Measurements from ENCODE around the gene DHTKD1. TPM values are rescaled to one million over a fixed set of nuclear protein-coding genes. Genes with fewer than 3 reads are reported as not detected.
"Not testable (repeated sequence)": the region's sequence is repeated elsewhere in the genome, so short reads cannot be mapped to it uniquely, and the experiment has no call there.

Gene DHTKD1
- total RNA-seq, 6 experiments from 2014 or later: 10.2 to 15.1 (median 12.7) TPM

DNA sequence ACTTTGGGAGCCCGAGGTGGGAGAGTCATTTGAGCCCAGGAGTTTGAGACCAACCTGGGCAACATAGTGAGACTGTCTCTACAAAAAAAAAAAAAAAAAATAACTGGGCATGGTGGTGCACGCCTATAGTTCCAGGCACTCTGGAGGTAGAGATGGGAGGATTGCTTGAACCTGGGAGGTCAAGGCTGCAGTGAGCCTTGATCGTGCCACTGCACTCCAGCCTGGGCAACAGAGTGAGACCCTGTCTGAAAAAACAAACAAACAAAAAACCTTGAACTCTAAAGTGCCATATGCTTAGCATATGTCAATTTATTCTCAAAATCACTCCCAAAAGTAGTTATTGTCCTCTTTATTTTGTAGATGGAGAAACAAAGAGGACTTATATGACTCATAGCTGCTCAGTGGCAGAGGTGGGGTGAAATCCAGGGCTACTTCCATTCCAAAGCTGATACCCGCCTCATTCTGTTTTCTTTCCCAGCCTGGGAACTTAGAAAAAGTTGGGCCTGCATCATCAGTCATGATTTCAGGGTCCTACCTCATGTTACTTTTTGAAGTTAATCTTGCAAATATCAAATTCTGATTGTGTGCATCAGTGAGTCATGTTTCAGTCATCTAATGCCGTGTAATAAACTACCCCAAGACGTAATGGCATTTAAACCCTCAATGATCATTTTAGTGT lies 13.3 kb downstream of the DHTKD1 start:
- Mint-ChIP-seq H3K27ac (peak overlapping the region; percentile 54), H3K9me3 (no peaks in the 10 kb centered on the region), H3K27me3 (ENCODE audit: insufficient read depth) (no peaks in the 10 kb centered on the region), H3K36me3 (ENCODE audit: low read depth) (peaks cover 23% of the 10 kb centered on the region), H3K4me3 (no peak overlapping the region), H3K4me1 (ENCODE audit: low read depth) (peaks cover 16% of the 10 kb centered on the region)
- TF ChIP-seq, protein P1, sequence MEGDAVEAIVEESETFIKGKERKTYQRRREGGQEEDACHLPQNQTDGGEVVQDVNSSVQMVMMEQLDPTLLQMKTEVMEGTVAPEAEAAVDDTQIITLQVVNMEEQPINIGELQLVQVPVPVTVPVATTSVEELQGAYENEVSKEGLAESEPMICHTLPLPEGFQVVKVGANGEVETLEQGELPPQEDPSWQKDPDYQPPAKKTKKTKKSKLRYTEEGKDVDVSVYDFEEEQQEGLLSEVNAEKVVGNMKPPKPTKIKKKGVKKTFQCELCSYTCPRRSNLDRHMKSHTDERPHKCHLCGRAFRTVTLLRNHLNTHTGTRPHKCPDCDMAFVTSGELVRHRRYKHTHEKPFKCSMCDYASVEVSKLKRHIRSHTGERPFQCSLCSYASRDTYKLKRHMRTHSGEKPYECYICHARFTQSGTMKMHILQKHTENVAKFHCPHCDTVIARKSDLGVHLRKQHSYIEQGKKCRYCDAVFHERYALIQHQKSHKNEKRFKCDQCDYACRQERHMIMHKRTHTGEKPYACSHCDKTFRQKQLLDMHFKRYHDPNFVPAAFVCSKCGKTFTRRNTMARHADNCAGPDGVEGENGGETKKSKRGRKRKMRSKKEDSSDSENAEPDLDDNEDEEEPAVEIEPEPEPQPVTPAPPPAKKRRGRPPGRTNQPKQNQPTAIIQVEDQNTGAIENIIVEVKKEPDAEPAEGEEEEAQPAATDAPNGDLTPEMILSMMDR (IDR thresholded peaks at IDR 0.05): no peak
- peak; percentile 46 for DNase-seq

DNA sequence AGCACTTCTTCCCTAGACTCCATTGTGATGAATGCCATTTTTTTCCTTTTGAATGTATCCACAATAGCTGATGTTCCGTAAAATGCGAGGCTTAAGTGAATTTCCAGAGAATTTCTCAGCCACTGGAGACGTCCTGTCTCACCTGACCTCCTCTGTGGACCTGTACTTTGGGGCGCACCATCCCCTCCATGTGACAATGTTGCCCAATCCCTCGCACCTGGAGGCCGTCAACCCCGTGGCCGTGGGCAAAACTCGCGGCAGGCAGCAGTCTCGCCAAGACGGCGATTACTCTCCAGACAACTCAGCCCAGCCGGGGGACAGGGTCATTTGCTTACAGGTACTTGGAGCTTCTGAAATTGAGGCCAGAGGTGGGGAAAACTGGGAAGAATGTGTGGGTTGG lies 20.2 kb downstream of the DHTKD1 start:
- H3K27me3 Mint-ChIP-seq (ENCODE audit: insufficient read depth): no peaks in the 10 kb centered on the region
- no peak overlapping the region for H3K4me3 Mint-ChIP-seq
- no peaks in the 10 kb centered on the region for H3K4me1 Mint-ChIP-seq (ENCODE audit: low read depth)
- H3K9me3 Mint-ChIP-seq: no peaks in the 10 kb centered on the region
- no peak overlapping the region for H3K27ac Mint-ChIP-seq
- H3K36me3 Mint-ChIP-seq (ENCODE audit: low read depth): peaks cover 18% of the 10 kb centered on the region
- TF ChIP-seq, protein P1 (IDR thresholded peaks at IDR 0.05): no peak
- DNase-seq: no peak

DNA sequence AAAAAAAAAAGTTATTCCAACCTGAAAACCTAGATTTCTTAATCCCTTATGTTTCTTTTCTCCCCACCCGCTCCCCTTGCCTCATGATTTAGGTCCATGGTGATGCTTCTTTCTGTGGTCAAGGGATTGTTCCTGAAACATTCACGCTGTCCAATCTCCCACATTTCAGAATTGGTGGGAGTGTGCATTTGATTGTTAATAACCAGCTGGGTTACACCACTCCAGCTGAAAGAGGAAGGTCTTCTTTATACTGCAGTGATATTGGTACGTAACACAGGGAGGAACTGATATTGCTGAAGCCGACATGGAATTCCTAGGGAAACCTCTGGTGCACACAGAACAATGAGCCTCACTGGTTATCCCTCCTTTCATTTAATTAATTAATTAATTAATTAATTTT lies 22.7 kb downstream of the DHTKD1 start:
- H3K27ac Mint-ChIP-seq: no peak overlapping the region
- no peaks in the 10 kb centered on the region for H3K4me1 Mint-ChIP-seq (ENCODE audit: low read depth)
- H3K27me3 Mint-ChIP-seq (ENCODE audit: insufficient read depth): no peaks in the 10 kb centered on the region; the same call in 1 of the 2 replicates
- DNase-seq: no peak
- no peaks in the 10 kb centered on the region for H3K9me3 Mint-ChIP-seq
- H3K36me3 Mint-ChIP-seq (ENCODE audit: low read depth): peaks cover 14% of the 10 kb centered on the region
- TF ChIP-seq, protein P1 (IDR thresholded peaks at IDR 0.05): no peak
- H3K4me3 Mint-ChIP-seq: no peak overlapping the region

DNA sequence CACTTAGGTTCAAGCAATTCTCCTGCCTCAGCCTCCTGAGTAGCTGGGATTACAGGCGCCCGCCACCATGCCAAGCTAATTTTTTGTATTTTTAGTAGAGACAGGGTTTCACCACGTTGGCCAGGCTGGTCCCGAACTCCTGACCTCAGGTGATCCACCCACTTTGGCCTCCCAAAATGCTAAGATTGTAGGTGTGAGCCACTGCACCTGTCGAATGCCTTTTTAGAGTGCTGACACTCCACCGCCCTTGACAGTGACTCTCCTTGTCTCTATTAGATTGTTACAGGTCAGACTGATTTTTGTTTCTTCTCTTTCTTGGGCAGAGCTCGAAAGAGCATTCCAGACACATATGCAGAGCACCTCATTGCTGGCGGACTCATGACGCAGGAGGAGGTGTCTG lies 28.6 kb downstream of the DHTKD1 start:
- not testable (repeated sequence) for H3K27ac Mint-ChIP-seq; H3K27me3 Mint-ChIP-seq (ENCODE audit: insufficient read depth); H3K9me3 Mint-ChIP-seq; H3K36me3 Mint-ChIP-seq (ENCODE audit: low read depth); H3K4me3 Mint-ChIP-seq; DNase-seq
- H3K4me1 Mint-ChIP-seq (ENCODE audit: low read depth): peaks cover 11% of the 10 kb centered on the region

DNA sequence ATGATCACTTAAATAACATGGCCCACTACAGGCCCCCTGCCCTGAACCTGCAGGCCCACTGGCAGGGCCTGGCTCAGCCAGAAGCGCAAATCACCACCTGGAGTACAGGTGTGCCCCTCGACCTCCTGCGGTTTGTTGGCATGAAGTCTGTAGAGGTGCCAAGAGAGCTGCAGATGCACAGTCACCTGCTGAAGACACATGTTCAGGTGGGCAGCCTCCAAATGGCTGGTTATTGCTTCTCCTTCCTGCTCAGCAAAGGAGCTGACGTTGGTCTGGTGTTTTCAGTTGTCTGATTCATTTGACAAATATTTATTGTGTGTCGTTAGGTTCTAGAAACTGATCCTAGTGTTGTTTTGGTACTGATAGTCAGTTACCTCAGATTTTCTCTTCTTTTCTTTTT lies 29.0 kb downstream of the DHTKD1 start:
- peaks cover 11% of the 10 kb centered on the region for H3K4me1 Mint-ChIP-seq (ENCODE audit: low read depth)
- H3K4me3 Mint-ChIP-seq: no peak overlapping the region
- no peak overlapping the region; the same call in 1 of the 2 replicates for H3K27ac Mint-ChIP-seq
- TF ChIP-seq, protein P1 (IDR thresholded peaks at IDR 0.05): no peak
- H3K36me3 Mint-ChIP-seq (ENCODE audit: low read depth): no peaks in the 10 kb centered on the region; the same call in 1 of the 2 replicates
- no peaks in the 10 kb centered on the region for H3K9me3 Mint-ChIP-seq
- H3K27me3 Mint-ChIP-seq (ENCODE audit: insufficient read depth): no peaks in the 10 kb centered on the region; the same call in 1 of the 2 replicates
- peak; percentile 37 for DNase-seq

DNA sequence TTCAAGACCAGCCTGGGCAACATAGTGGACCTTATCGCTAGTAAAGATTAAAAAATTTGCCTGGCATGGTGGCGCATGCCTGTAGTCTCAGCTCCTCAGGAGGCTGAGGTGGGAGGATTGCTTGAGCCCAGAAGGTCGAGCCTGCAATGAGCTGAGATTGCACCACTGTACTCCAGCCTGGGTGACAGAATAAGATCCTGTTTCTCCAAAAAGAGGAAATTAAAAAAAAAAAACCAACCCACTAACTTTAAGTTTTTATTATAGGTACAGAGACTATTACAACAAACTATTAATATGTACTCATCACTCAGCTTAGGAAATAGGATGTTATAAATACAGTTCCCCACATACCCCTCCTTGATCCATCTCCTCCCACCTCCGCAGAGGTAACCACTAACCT lies 30.2 kb downstream of the DHTKD1 start:
- TF ChIP-seq, protein P1 (IDR thresholded peaks at IDR 0.05): no peak
- Mint-ChIP-seq H3K27ac (no peak overlapping the region), H3K27me3 (ENCODE audit: insufficient read depth) (no peaks in the 10 kb centered on the region; the same call in 1 of the 2 replicates), H3K9me3 (no peaks in the 10 kb centered on the region), H3K36me3 (ENCODE audit: low read depth) (peaks cover 3% of the 10 kb centered on the region; the same call in 1 of the 2 replicates), H3K4me3 (no peak overlapping the region), H3K4me1 (ENCODE audit: low read depth) (peaks cover 11% of the 10 kb centered on the region)
- DNase-seq: no peak

All from HFFc6 (cell line).